ENCODE measurements around the gene HPF1. TPM values are rescaled to one million over a fixed set of nuclear protein-coding genes. Genes with fewer than 3 reads are reported as not detected.

Gene HPF1
- total RNA-seq, 4 donors from 2014 or later, result 14.1 to 139 (median 35.1) TPM

GRCh38 chr4:169690787-169691186 is 67.0 kb downstream of the HPF1 start:
- in situ Hi-C loops (cut with MboI; ENCODE audit: low pct_ligation_motif_present in 1 of 4, low pct_unique_long_range_greater_than_20kb in 1 of 4, low sequenced_read_pairs in 3 of 4), result no loop called here
- no peak overlapping the region for H3K27ac ChIP-seq
- TF ChIP-seq EP300 (IDR thresholded peaks at IDR 0.05; ENCODE audit: low read depth), result no peak
- no peak for TF ChIP-seq POLR2AphosphoS5 (IDR thresholded peaks at IDR 0.05)
- no peak for TF ChIP-seq POLR2A (IDR thresholded peaks at IDR 0.05)
- TF ChIP-seq CTCF (IDR thresholded peaks at IDR 0.05), result no peak
- DNase-seq, result no peak
- H3K27me3 ChIP-seq, result no peaks in the 10 kb centered on the region
- H3K4me3 ChIP-seq, result no peak overlapping the region
- H3K36me3 ChIP-seq, result peaks cover 0 to 19% (median 7%) of the 10 kb centered on the region in 4 donors
- intact Hi-C loops (cut with DNase I; ENCODE audit: low total_unique reads), result no loop called here
- WGBS, 2 donors (ENCODE audit: low coverage in 1 of 2), result 97 to 98% methylated on average over 5 of the region's 5 CpGs
- no peaks in the 10 kb centered on the region for H3K9me3 ChIP-seq
- no peaks in the 10 kb centered on the region for H3K4me1 ChIP-seq

- WGBS, 2 donors (ENCODE audit: low coverage in 1 of 2), result 100% methylated on average over 1 of the region's 1 CpG
- H3K36me3 ChIP-seq, result peaks cover 0 to 19% (median 7%) of the 10 kb centered on the region in 4 donors
- no peak overlapping the region for H3K4me3 ChIP-seq
- H3K27me3 ChIP-seq, result no peaks in the 10 kb centered on the region
- intact Hi-C loops (cut with DNase I; ENCODE audit: low total_unique reads), result no loop called here
- no peak overlapping the region for H3K27ac ChIP-seq
- no peak for DNase-seq
- H3K4me1 ChIP-seq, result no peaks in the 10 kb centered on the region
- H3K9me3 ChIP-seq, result no peaks in the 10 kb centered on the region
- in situ Hi-C loops (cut with MboI; ENCODE audit: low pct_ligation_motif_present in 1 of 4, low pct_unique_long_range_greater_than_20kb in 1 of 4, low sequenced_read_pairs in 3 of 4), result no loop called here
- TF ChIP-seq CTCF (IDR thresholded peaks at IDR 0.05) (no peak), POLR2AphosphoS5 (IDR thresholded peaks at IDR 0.05) (no peak), EP300 (IDR thresholded peaks at IDR 0.05; ENCODE audit: low read depth) (no peak), POLR2A (IDR thresholded peaks at IDR 0.05) (no peak)
Observed at GRCh38 chr4:169689681-169690080, 68.1 kb downstream of the HPF1 start.

- WGBS, 2 donors (ENCODE audit: low coverage in 1 of 2), result 93 to 100% methylated on average over 4 of the region's 4 CpGs
- peaks cover 0 to 15% (median 2%) of the 10 kb centered on the region in 4 donors for H3K36me3 ChIP-seq
- no peak for DNase-seq
- H3K9me3 ChIP-seq, result no peaks in the 10 kb centered on the region
- TF ChIP-seq POLR2A (IDR thresholded peaks at IDR 0.05), result no peak
- no peak for TF ChIP-seq POLR2AphosphoS5 (IDR thresholded peaks at IDR 0.05)
- no peak for TF ChIP-seq EP300 (IDR thresholded peaks at IDR 0.05; ENCODE audit: low read depth)
- no peak for TF ChIP-seq CTCF (IDR thresholded peaks at IDR 0.05)
- H3K4me1 ChIP-seq, result no peaks in the 10 kb centered on the region
- H3K27ac ChIP-seq, result no peak overlapping the region
- H3K27me3 ChIP-seq, result no peaks in the 10 kb centered on the region
- in situ Hi-C loops (cut with MboI; ENCODE audit: low pct_ligation_motif_present in 1 of 4, low pct_unique_long_range_greater_than_20kb in 1 of 4, low sequenced_read_pairs in 3 of 4), result no loop called here
- intact Hi-C loops (cut with DNase I; ENCODE audit: low total_unique reads), result no loop called here
- no peak overlapping the region for H3K4me3 ChIP-seq
Observed at GRCh38 chr4:169682372-169683047, 75.2 kb downstream of the HPF1 start.

Other genes starting within 250 kb of the HPF1 start
- gene NEK1, start 145.4 kb downstream of the HPF1 start, total RNA-seq, result 10 to 100 TPM in 2 of 4 donors, 1 to 10 TPM in 2; 7.6 to 14.9 (median 10.2) TPM
- 10 to 100 TPM; 46.8 to 91.1 (median 69.3) TPM for gene CLCN3, start 137.4 kb downstream of the HPF1 start, total RNA-seq